ENCODE data around the gene CNMD.
"Not testable (repeated sequence)": the region's sequence is repeated elsewhere in the genome, so short reads cannot be mapped to it uniquely, and the experiment has no call there.

The CNMD gene

DNA sequence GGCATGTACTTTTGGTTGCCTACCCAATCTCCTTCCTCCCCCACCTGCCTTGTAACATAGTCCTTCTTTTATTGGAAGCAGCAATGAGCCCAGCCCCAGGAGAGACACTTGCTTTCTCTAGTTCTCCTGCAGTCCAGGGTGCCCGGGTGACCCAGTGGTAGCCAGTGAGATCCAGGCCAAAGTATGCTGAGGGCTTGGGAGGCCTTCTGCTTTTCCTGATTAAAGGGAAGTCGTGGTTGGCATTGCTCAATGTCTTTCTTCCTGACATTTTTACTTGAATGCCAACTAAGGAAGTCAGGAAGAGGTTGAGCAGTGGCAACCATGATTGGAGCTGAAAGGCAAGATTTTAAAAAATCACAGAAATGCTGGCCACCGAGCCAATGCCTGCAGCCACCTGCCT lies 25.7 kb downstream of the CNMD start:
- no peak for TF ChIP-seq EZH2 (IDR thresholded peaks at IDR 0.05; ENCODE audit: borderline replicate concordance, low read length)
- TF ChIP-seq, protein P1, sequence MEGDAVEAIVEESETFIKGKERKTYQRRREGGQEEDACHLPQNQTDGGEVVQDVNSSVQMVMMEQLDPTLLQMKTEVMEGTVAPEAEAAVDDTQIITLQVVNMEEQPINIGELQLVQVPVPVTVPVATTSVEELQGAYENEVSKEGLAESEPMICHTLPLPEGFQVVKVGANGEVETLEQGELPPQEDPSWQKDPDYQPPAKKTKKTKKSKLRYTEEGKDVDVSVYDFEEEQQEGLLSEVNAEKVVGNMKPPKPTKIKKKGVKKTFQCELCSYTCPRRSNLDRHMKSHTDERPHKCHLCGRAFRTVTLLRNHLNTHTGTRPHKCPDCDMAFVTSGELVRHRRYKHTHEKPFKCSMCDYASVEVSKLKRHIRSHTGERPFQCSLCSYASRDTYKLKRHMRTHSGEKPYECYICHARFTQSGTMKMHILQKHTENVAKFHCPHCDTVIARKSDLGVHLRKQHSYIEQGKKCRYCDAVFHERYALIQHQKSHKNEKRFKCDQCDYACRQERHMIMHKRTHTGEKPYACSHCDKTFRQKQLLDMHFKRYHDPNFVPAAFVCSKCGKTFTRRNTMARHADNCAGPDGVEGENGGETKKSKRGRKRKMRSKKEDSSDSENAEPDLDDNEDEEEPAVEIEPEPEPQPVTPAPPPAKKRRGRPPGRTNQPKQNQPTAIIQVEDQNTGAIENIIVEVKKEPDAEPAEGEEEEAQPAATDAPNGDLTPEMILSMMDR (IDR thresholded peaks at IDR 0.05; ENCODE audit: low read length): no peak
- H3K27ac ChIP-seq (ENCODE audit: low read depth, low read length, poor library complexity, severe bottlenecking): no peak overlapping the region
- H4K20me1 ChIP-seq (ENCODE audit: insufficient read depth, low read length): no peaks in the 10 kb centered on the region
- no peaks in the 10 kb centered on the region for H3K4me1 ChIP-seq (ENCODE audit: insufficient read depth, low read length, severe bottlenecking)
- no peaks in the 10 kb centered on the region for H3F3A ChIP-seq (ENCODE audit: insufficient read depth, low read length)
- no peaks in the 10 kb centered on the region for H3K79me2 ChIP-seq (ENCODE audit: insufficient read depth, low read length)
- no peak overlapping the region for H2AFZ ChIP-seq (ENCODE audit: low read length)
- no peak overlapping the region for H3K9ac ChIP-seq (ENCODE audit: low read length)
- H3K9me3 ChIP-seq (ENCODE audit: low read length): no peaks in the 10 kb centered on the region
- no peak overlapping the region for H3K4me3 ChIP-seq (ENCODE audit: low read depth, low read length, poor library complexity, severe bottlenecking)
- no peaks in the 10 kb centered on the region for H3K9me2 ChIP-seq (ENCODE audit: low read depth, low read length)
- no peaks in the 10 kb centered on the region for H3K27me3 ChIP-seq (ENCODE audit: insufficient read depth, low read length)
- H3K36me3 ChIP-seq (ENCODE audit: insufficient read depth, low read length): no peaks in the 10 kb centered on the region
- no peak overlapping the region for H3K4me2 ChIP-seq (ENCODE audit: low read length)

DNA sequence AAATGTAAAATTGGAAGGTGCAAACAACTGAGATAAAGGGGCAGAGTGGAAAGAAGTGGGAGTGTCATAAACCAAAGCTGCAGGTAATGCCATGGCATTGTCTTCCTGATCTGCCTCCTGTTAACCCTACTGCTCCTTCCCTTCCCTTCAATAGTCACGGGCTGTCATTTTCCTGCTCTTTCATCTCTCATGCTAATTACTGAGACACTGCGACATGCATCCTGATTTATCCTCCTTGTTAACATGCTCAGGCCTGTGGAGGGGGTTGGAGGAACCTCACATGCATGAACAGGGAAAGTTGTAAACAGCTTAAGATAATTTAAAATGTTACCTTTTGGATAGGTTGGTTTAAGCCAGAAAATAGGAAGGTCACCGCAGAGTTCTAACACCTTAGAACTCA lies 27.2 kb downstream of the CNMD start:
- Histone ChIP-seq H3K4me2 (ENCODE audit: low read length) (no peak overlapping the region), H3F3A (ENCODE audit: insufficient read depth, low read length) (no peaks in the 10 kb centered on the region), H3K27me3 (ENCODE audit: insufficient read depth, low read length) (no peaks in the 10 kb centered on the region), H3K9me3 (ENCODE audit: low read length) (no peaks in the 10 kb centered on the region), H4K20me1 (ENCODE audit: insufficient read depth, low read length) (no peaks in the 10 kb centered on the region), H2AFZ (ENCODE audit: low read length) (no peak overlapping the region), H3K36me3 (ENCODE audit: insufficient read depth, low read length) (no peaks in the 10 kb centered on the region), H3K9me2 (ENCODE audit: low read depth, low read length) (no peaks in the 10 kb centered on the region), H3K79me2 (ENCODE audit: insufficient read depth, low read length) (no peaks in the 10 kb centered on the region), H3K27ac (ENCODE audit: low read depth, low read length, poor library complexity, severe bottlenecking) (no peak overlapping the region), H3K9ac (ENCODE audit: low read length) (no peak overlapping the region), H3K4me1 (ENCODE audit: insufficient read depth, low read length, severe bottlenecking) (no peaks in the 10 kb centered on the region), H3K4me3 (ENCODE audit: low read depth, low read length, poor library complexity, severe bottlenecking) (no peak overlapping the region)
- TF ChIP-seq, protein P1 (IDR thresholded peaks at IDR 0.05; ENCODE audit: low read length): no peak
- TF ChIP-seq EZH2 (IDR thresholded peaks at IDR 0.05; ENCODE audit: borderline replicate concordance, low read length): no peak

DNA sequence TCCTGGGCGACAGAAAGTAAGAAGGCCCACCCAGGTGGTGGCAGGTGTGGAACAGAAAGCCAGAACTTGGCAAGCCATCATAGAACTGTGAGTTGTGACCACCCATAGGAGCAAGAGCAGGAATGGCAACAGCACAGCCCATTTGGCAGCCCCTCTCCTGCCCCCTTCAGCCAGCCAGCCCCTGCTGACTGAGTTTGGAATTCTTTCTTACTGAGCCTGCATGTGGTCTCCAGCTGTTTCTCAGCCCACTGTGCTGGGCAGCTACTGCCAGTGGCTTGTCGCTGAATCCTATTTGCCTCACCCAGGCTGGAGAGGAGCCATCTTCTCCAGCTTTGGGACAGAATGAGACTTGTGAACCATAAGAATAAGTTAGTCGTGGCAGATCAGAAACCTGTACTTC lies 28.3 kb downstream of the CNMD start:
- Histone ChIP-seq H3K4me3 (ENCODE audit: low read depth, low read length, poor library complexity, severe bottlenecking) (no peak overlapping the region), H3K27ac (ENCODE audit: low read depth, low read length, poor library complexity, severe bottlenecking) (no peak overlapping the region), H3K79me2 (ENCODE audit: insufficient read depth, low read length) (no peaks in the 10 kb centered on the region), H3K9ac (ENCODE audit: low read length) (no peak overlapping the region), H3K27me3 (ENCODE audit: insufficient read depth, low read length) (no peaks in the 10 kb centered on the region), H3K36me3 (ENCODE audit: insufficient read depth, low read length) (no peaks in the 10 kb centered on the region), H3K4me1 (ENCODE audit: insufficient read depth, low read length, severe bottlenecking) (no peaks in the 10 kb centered on the region), H3K9me2 (ENCODE audit: low read depth, low read length) (no peaks in the 10 kb centered on the region), H3K9me3 (ENCODE audit: low read length) (no peaks in the 10 kb centered on the region), H3F3A (ENCODE audit: insufficient read depth, low read length) (no peaks in the 10 kb centered on the region), H3K4me2 (ENCODE audit: low read length) (no peak overlapping the region), H2AFZ (ENCODE audit: low read length) (no peak overlapping the region), H4K20me1 (ENCODE audit: insufficient read depth, low read length) (no peaks in the 10 kb centered on the region)
- TF ChIP-seq, protein P1 (IDR thresholded peaks at IDR 0.05; ENCODE audit: low read length): no peak
- TF ChIP-seq EZH2 (IDR thresholded peaks at IDR 0.05; ENCODE audit: borderline replicate concordance, low read length): no peak

DNA sequence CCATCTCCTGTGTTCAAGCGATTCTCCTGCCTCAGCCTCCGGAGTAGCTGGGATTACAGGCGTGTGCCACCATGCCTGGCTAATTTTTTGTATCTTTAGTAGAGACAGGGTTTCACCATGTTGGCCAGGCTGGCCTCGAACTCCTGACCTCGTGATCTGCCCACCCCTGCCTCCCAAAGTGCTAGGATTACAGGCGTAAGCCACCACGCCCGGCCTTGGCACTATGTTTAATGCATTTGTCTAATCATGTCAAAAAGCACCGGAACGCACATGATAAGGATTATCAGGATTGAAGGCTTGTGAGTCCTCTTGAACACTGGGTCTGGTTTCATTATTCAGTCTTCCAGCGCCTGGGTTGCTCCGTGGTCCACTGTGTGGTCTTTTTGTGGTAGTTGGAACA lies 31.4 kb downstream of the CNMD start:
- not testable (repeated sequence) for H4K20me1 ChIP-seq (ENCODE audit: insufficient read depth, low read length); H3F3A ChIP-seq (ENCODE audit: insufficient read depth, low read length); H3K27me3 ChIP-seq (ENCODE audit: insufficient read depth, low read length); H3K4me1 ChIP-seq (ENCODE audit: insufficient read depth, low read length, severe bottlenecking); H3K27ac ChIP-seq (ENCODE audit: low read depth, low read length, poor library complexity, severe bottlenecking); H3K9ac ChIP-seq (ENCODE audit: low read length); H3K9me2 ChIP-seq (ENCODE audit: low read depth, low read length); H3K9me3 ChIP-seq (ENCODE audit: low read length); H3K4me2 ChIP-seq (ENCODE audit: low read length); H3K36me3 ChIP-seq (ENCODE audit: insufficient read depth, low read length); H3K4me3 ChIP-seq (ENCODE audit: low read depth, low read length, poor library complexity, severe bottlenecking); H3K79me2 ChIP-seq (ENCODE audit: insufficient read depth, low read length); H2AFZ ChIP-seq (ENCODE audit: low read length)

Measured in OCI-LY1 (cell line).